Measurements from ENCODE around the gene KHK. TPM values are rescaled to one million over a fixed set of nuclear protein-coding genes. Genes with fewer than 3 reads are reported as not detected.
A peak's percentile ranks its signal among the peaks of the same experiment; 100 is the strongest.

KHK gene
- total RNA-seq, 4 donors from 2014 or later: 1.8 to 12.0 (median 6.3) TPM

- peak; percentile 98 for DNase-seq
- Histone ChIP-seq H3K27ac (peak within 1 kb of the TSS; percentile 85 to 93 (median 88)), H3K36me3 (peaks cover 0 to 12% (median 4%) of the 10 kb centered on the region in 4 donors), H3K27me3 (no peaks in the 10 kb centered on the region), H3K4me1 (peaks cover 7 to 18% (median 16%) of the 10 kb centered on the region in 4 donors), H3K9me3 (no peaks in the 10 kb centered on the region), H3K4me3 (peak within 1 kb of the TSS; percentile 83 to 97 (median 89))
- in situ Hi-C loops (cut with MboI; ENCODE audit: low pct_ligation_motif_present in 1 of 4, low pct_unique_long_range_greater_than_20kb in 1 of 4, low sequenced_read_pairs in 3 of 4) (no loop called here), intact Hi-C loops (cut with DNase I; ENCODE audit: low total_unique reads) (loop anchor here (5.0 kb wide), 1 partner anchor 36 kb away; the partner anchor contains the start of gene KHK)
- WGBS, 2 donors (ENCODE audit: low coverage in 1 of 2): 0% methylated on average over 2 to 42 of the region's 67 CpGs
- TF ChIP-seq POLR2AphosphoS5 (IDR thresholded peaks at IDR 0.05) (peak; percentile 75 to 90 (median 78)), POLR2A (IDR thresholded peaks at IDR 0.05) (peak; percentile 68), CTCF (IDR thresholded peaks at IDR 0.05) (no peak), EP300 (IDR thresholded peaks at IDR 0.05; ENCODE audit: low read depth) (no peak)
These were observed 35.3 kb upstream of the KHK start, which contains the start of gene AGBL5 for GRCh38 chr2:27050996-27051901. Gene AGBL5, plus strand, starts transcription at chr2:27051668. Its CDS starts 1,291 bp downstream, at chr2:27052959.

- intact Hi-C loops (cut with DNase I; ENCODE audit: low total_unique reads) (loop anchor here (5.0 kb wide), 1 partner anchor 35 kb away; the partner anchor contains the start of gene KHK), in situ Hi-C loops (cut with MboI; ENCODE audit: low pct_ligation_motif_present in 1 of 4, low pct_unique_long_range_greater_than_20kb in 1 of 4, low sequenced_read_pairs in 3 of 4) (no loop called here)
- peaks cover 0 to 12% (median 4%) of the 10 kb centered on the region in 4 donors for H3K36me3 ChIP-seq
- no peaks in the 10 kb centered on the region for H3K27me3 ChIP-seq
- H3K4me3 ChIP-seq: peak overlapping the region; percentile 83 to 97 (median 89)
- peaks cover 7 to 18% (median 16%) of the 10 kb centered on the region in 4 donors for H3K4me1 ChIP-seq
- WGBS, 2 donors (ENCODE audit: low coverage in 1 of 2): 5 to 20% methylated on average over 1 to 17 of the region's 24 CpGs
- H3K9me3 ChIP-seq: no peaks in the 10 kb centered on the region
- peak overlapping the region; percentile 85 to 93 (median 88) for H3K27ac ChIP-seq
- TF ChIP-seq CTCF (IDR thresholded peaks at IDR 0.05) (no peak), POLR2AphosphoS5 (IDR thresholded peaks at IDR 0.05) (no peak), POLR2A (IDR thresholded peaks at IDR 0.05) (no peak), EP300 (IDR thresholded peaks at IDR 0.05; ENCODE audit: low read depth) (no peak)
- peak; percentile 43 for DNase-seq
These were observed 34.5 kb upstream of the KHK start for GRCh38 chr2:27051902-27052645.

GRCh38 chr2:27053321-27053720 is 33.3 kb upstream of the KHK start:
- intact Hi-C loops (cut with DNase I; ENCODE audit: low total_unique reads): loop anchor here (5.0 kb wide), 1 partner anchor 34 kb away; the partner anchor contains the start of gene KHK
- WGBS, 2 donors (ENCODE audit: low coverage in 1 of 2): 83 to 92% methylated on average over 3 to 11 of the region's 11 CpGs
- in situ Hi-C loops (cut with MboI; ENCODE audit: low pct_ligation_motif_present in 1 of 4, low pct_unique_long_range_greater_than_20kb in 1 of 4, low sequenced_read_pairs in 3 of 4): no loop called here
- Histone ChIP-seq H3K27ac (no peak overlapping the region), H3K27me3 (no peaks in the 10 kb centered on the region), H3K36me3 (peaks cover 0 to 12% (median 4%) of the 10 kb centered on the region in 4 donors), H3K9me3 (no peaks in the 10 kb centered on the region), H3K4me3 (no peak overlapping the region), H3K4me1 (peaks cover 7 to 18% (median 16%) of the 10 kb centered on the region in 4 donors)
- TF ChIP-seq POLR2AphosphoS5 (IDR thresholded peaks at IDR 0.05) (no peak), CTCF (IDR thresholded peaks at IDR 0.05) (no peak), EP300 (IDR thresholded peaks at IDR 0.05; ENCODE audit: low read depth) (no peak), POLR2A (IDR thresholded peaks at IDR 0.05) (no peak)
- DNase-seq: no peak
